Activated CD8-positive, alpha-beta memory T cell treated with anti-CD3 and anti-CD28 coated beads, Interleukin-2, amount 50 U/mL, for 4 hours (primary cell): ENCODE results near the gene ZNF354C.

Source experiments
- DNase-seq: peaks from one replicate; pipeline ENCODE4 v3.0.0-alpha.2; 2020

Gene ZNF354C

GRCh38 chr5:179113945-179114641 lies 53.9 kb downstream of the ZNF354C start:
- no peak for DNase-seq

GRCh38 chr5:179114756-179115155 lies 54.6 kb downstream of the ZNF354C start:
- DNase-seq: no peak

- no peak for DNase-seq
Observed at GRCh38 chr5:179115307-179115706, 55.1 kb downstream of the ZNF354C start.

- DNase-seq: peak; percentile 2
Observed at GRCh38 chr5:179115845-179116524, 55.8 kb downstream of the ZNF354C start.

- DNase-seq: no peak
Observed at GRCh38 chr5:179118338-179118737, 58.2 kb downstream of the ZNF354C start.

GRCh38 chr5:179118756-179119414 lies 58.7 kb downstream of the ZNF354C start:
- peak; percentile 2 for DNase-seq

GRCh38 chr5:179119415-179120170 lies 59.4 kb downstream of the ZNF354C start:
- peak; percentile 7 for DNase-seq

GRCh38 chr5:179120421-179120861 lies 60.3 kb downstream of the ZNF354C start:
- peak; percentile 1 for DNase-seq

- DNase-seq: peak; percentile 11
Observed at GRCh38 chr5:179120951-179121666, 60.9 kb downstream of the ZNF354C start.

- DNase-seq: no peak
Observed at GRCh38 chr5:179121667-179122111, 61.5 kb downstream of the ZNF354C start.

- peak; percentile 7 for DNase-seq
Observed at GRCh38 chr5:179122411-179123108, 62.4 kb downstream of the ZNF354C start.

- DNase-seq: no peak
Observed at GRCh38 chr5:179123109-179123426, 62.9 kb downstream of the ZNF354C start.

GRCh38 chr5:179123491-179124272 lies 63.5 kb downstream of the ZNF354C start:
- no peak for DNase-seq

- DNase-seq: peak; percentile 12
Observed at GRCh38 chr5:179124273-179124852, 64.2 kb downstream of the ZNF354C start.

- peak; percentile 11 for DNase-seq
Observed at GRCh38 chr5:179124853-179125788, 64.9 kb downstream of the ZNF354C start.

- DNase-seq: peak; percentile 8
Observed at GRCh38 chr5:179125789-179126505, 65.8 kb downstream of the ZNF354C start.

GRCh38 chr5:179126506-179126991 lies 66.4 kb downstream of the ZNF354C start:
- no peak for DNase-seq
